Coronary artery (tissue), 2 donors: ENCODE data around the gene PHACTR1.

ENCODE experiments used
- DNase-seq: peaks from one replicate; pipeline ENCODE4 v3.0.0-alpha.2; 2017; ENCODE audit warnings: low spot score
- H3K27ac ChIP-seq, 2 donors: fragments of 200-600 bp; sonication (generic); one replicate each; pipeline ENCODE4 v1.5.1; 2016 to 2019
- H3K4me3 ChIP-seq: fragments of 200-600 bp; sonication (generic); 2 replicates; pipeline ENCODE4 v1.5.1; 2016; ENCODE audit warnings: mild to moderate bottlenecking, moderate library complexity
- TF ChIP-seq, protein P1 (sequence below): fragments of 200-600 bp; sonication (generic); IDR thresholded peaks from one replicate; pipeline ENCODE4 v1.5.1; 2019; ENCODE audit warnings: antibody characterized with exemption

The PHACTR1 gene

DNA sequence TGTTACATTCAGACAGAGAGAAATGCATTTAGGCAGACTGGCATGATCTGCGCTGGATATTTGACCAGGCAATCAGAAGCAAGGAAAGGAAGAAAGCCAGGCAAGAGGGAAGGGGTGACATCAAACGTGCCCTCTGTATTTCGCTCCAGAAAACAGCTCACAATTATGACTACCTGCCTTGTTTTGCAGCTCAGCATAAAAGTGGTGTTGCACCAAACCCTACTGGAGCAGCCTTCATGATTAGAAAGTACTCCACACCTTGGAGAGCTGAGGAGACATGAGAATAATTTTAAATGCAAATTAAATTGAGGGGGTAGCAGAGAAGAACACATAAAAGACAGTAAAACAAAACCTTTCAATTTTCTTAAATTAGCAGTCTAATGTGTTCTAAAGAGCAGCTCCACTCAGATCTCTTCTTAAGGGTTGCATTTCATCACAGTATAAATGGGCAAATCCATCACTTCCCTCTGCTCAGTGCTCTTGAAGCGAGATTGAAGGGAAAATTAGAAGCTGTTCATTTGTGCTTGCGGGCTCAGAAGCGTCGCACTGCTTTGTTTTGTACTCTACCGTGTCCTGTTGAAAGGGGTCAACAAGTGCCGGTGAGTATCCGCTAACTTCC lies at the start of gene PHACTR1:
Gene PHACTR1 (plus strand): TSS at position 470 of the 619 bp plus-strand sequence.
- H3K4me3 ChIP-seq = no peak within 1 kb of the TSS
- TF ChIP-seq, protein P1, sequence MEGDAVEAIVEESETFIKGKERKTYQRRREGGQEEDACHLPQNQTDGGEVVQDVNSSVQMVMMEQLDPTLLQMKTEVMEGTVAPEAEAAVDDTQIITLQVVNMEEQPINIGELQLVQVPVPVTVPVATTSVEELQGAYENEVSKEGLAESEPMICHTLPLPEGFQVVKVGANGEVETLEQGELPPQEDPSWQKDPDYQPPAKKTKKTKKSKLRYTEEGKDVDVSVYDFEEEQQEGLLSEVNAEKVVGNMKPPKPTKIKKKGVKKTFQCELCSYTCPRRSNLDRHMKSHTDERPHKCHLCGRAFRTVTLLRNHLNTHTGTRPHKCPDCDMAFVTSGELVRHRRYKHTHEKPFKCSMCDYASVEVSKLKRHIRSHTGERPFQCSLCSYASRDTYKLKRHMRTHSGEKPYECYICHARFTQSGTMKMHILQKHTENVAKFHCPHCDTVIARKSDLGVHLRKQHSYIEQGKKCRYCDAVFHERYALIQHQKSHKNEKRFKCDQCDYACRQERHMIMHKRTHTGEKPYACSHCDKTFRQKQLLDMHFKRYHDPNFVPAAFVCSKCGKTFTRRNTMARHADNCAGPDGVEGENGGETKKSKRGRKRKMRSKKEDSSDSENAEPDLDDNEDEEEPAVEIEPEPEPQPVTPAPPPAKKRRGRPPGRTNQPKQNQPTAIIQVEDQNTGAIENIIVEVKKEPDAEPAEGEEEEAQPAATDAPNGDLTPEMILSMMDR = no peak
- DNase-seq = no peak
- no peak within 1 kb of the TSS for H3K27ac ChIP-seq

DNA sequence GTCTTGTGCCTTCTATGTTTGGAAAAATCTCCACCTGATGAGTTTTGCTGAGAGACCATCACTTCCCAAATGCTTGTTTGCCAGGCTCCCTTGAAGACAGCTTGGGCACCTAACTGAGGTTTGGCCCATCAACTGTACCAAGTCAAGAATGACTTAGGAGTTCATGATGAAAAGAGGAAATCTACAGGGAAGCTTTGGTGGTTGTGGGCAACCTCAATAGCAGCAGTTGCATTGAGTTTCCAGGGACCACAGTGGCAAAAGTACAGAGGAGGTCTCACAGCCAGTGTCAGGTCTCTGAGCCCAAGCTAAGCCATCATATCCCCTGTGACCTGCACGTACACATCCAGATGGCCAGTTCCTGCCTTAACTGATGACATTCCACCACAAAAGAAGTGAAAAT lies 49.7 kb upstream of the PHACTR1 start:
- DNase-seq = no peak
- TF ChIP-seq, protein P1 = no peak
- Histone ChIP-seq H3K4me3 (no peak overlapping the region), H3K27ac (no peak overlapping the region)

DNA sequence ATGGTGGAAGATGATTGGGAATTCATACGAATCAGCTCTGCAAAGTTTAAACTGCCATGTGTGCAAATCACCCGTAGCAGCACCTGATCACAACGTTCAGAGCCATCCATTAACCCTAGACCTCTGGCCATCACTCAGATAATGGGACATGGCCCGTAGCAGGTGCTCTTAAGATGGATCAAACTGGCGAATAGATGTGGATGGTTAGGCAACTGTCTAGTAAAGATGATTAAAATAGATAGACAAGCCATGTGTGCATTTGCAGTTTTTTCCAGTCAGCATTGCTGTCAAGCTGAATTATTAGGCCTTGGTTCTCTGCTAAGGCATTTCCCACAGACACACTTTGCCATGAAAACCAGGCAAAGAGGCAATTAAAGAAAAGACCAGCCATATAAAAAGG lies 40.6 kb upstream of the PHACTR1 start:
- H3K27ac ChIP-seq = no peak overlapping the region
- TF ChIP-seq, protein P1 = no peak
- no peak for DNase-seq
- no peak overlapping the region for H3K4me3 ChIP-seq

DNA sequence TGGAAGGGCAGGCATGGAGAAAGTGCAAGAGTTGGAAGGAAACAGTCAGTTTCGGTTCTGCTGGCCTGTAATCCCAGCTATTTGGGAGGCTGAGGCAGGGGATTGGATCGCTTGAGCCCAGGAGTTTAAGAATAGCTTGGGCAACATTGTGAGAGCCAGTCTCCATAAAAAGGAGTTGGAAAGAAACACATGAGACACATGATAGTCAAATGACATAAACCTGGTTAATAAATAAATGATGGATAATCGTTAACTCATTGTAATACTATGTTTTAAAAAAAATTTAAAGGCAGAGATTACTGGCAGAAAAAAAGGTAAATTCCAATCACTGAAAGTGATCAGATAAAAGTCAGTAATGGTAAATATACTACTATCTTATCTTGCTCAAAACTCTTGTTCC lies 37.2 kb upstream of the PHACTR1 start:
- DNase-seq = no peak
- Histone ChIP-seq H3K4me3 (no peak overlapping the region), H3K27ac (no peak overlapping the region)
- TF ChIP-seq, protein P1 = no peak

DNA sequence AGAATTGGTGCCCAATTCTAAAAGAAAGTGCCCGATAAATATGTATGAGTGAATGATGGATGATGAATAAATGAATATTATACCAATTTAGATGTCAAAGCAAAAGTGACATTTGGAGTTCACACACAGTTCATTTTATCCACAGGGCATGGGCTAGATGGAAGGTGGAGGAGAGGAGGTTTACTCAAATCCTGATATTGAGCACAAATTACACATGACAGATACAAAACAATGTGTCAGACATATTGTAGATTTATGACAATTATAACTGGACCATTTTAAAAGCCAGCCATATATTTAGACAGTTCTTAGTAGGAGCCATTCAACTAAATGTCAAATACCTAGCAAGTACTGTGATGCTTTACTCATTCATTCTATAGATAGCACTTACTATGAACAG lies 23.4 kb upstream of the PHACTR1 start:
- TF ChIP-seq, protein P1 = no peak
- H3K4me3 ChIP-seq = no peak overlapping the region
- DNase-seq = no peak
- no peak overlapping the region for H3K27ac ChIP-seq

DNA sequence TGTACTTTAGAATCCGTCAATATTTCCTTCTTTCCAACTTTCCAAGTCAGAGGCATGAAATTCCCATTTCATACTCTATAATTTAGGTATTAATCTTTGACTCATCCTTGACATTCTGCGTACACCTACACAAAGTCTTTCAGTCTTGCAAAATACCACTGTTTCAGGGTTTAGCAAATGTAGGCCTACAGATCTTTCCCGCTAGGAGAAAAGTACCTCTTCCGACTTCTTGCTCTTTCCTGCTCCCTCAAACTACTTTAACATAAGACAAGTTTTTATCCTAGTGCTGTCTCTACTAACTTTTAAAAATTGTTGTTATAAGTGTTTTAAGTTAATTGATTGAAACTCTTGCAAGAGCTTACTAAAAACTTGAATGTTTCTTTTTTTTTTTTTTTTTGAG lies 18.3 kb upstream of the PHACTR1 start:
- TF ChIP-seq, protein P1 = no peak
- Histone ChIP-seq H3K4me3 (no peak overlapping the region), H3K27ac (no peak overlapping the region)
- DNase-seq = no peak

DNA sequence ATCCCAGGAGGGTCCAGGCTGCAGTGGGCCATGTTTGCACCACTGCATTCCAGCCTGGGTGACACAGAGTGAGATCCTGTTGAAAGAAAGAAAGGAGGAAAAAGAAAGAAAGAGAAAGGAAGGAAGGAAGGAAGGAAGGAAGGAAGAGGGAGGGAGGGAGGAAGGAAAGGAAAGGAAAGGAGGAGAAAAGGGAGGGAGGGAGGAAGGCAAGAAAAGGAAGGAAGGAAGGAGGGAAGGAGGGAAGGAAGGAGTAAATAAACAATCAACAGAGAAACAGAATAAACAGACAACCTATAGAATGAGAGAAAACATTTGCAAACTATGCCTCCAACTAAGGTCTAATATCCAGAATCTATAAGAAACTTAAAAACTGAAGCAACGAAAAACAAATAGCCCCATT lies 11.6 kb upstream of the PHACTR1 start:
- Histone ChIP-seq H3K27ac (no peak overlapping the region), H3K4me3 (no peak overlapping the region)
- no peak for DNase-seq
- TF ChIP-seq, protein P1 = no peak
